HK-2 (cell line): ENCODE measurements around the gene MYH7.
A peak's percentile ranks its signal among the peaks of the same experiment; 100 is the strongest.
"Not testable (repeated sequence)": the region's sequence is repeated elsewhere in the genome, so short reads cannot be mapped to it uniquely, and the experiment has no call there.

ENCODE experiments used
- DNase-seq: peaks from one replicate; pipeline ENCODE4 v3.0.0-alpha.2; 2018; ENCODE audit not compliant: unreplicated experiment

Gene MYH7

GRCh38 chr14:23435543-23436326 is at the start of gene MYH7:
MYH7 (minus strand) TSS chr14:23435660; CDS start chr14:23433732, 1,928 bp downstream.
- no peak for DNase-seq

GRCh38 chr14:23483236-23483854 is 47.9 kb upstream of the MYH7 start:
- peak; percentile 13 for DNase-seq

- no peak for DNase-seq
Measured at GRCh38 chr14:23482823-23483148, 47.3 kb upstream of the MYH7 start.

GRCh38 chr14:23481979-23482822 is 46.7 kb upstream of the MYH7 start:
- DNase-seq = no peak

- no peak for DNase-seq
Measured at GRCh38 chr14:23481362-23481970, 46.0 kb upstream of the MYH7 start.

- peak; percentile 24 for DNase-seq
Measured at GRCh38 chr14:23478109-23478759, 42.8 kb upstream of the MYH7 start.

GRCh38 chr14:23470947-23471346 is 35.5 kb upstream of the MYH7 start:
- DNase-seq = no peak

GRCh38 chr14:23469906-23470403 is 34.5 kb upstream of the MYH7 start:
- DNase-seq = no peak

- peak; percentile 92 for DNase-seq
Measured at GRCh38 chr14:23469127-23469905, 33.9 kb upstream of the MYH7 start, which contains the start of gene NGDN. NGDN (plus strand) TSS chr14:23469703; CDS start chr14:23469716, 13 bp downstream.

- DNase-seq = no peak
Measured at GRCh38 chr14:23468704-23469126, 33.3 kb upstream of the MYH7 start.

GRCh38 chr14:23465261-23465660 is 29.8 kb upstream of the MYH7 start:
- no peak for DNase-seq

GRCh38 chr14:23464700-23465099 is 29.2 kb upstream of the MYH7 start:
- no peak for DNase-seq

- no peak for DNase-seq
Measured at GRCh38 chr14:23460960-23461359, 25.5 kb upstream of the MYH7 start.

GRCh38 chr14:23457587-23458445 is 22.4 kb upstream of the MYH7 start:
- DNase-seq = no peak

GRCh38 chr14:23456883-23457586 is 21.6 kb upstream of the MYH7 start:
- not testable (repeated sequence) for DNase-seq

GRCh38 chr14:23454445-23454856 is 19.0 kb upstream of the MYH7 start:
- no peak for DNase-seq

- DNase-seq = no peak
Measured at GRCh38 chr14:23452237-23452636, 16.8 kb upstream of the MYH7 start.

- no peak for DNase-seq
Measured at GRCh38 chr14:23450379-23450778, 14.9 kb upstream of the MYH7 start.

GRCh38 chr14:23449314-23449713 is 13.9 kb upstream of the MYH7 start:
- no peak for DNase-seq
